PC-9 (cell line): ENCODE data around the gene CAPZB. TPM values are rescaled to one million over a fixed set of nuclear protein-coding genes. Genes with fewer than 3 reads are reported as not detected.

Experiments
- BruUV-seq: library from RNA; stranded (reverse); fragments of 400-500 nt; replicated peaks from 2 replicates; lab custom pipeline; 2021; lab: Mats Ljungman, UMichigan
- CTCF ChIA-PET: fragments of 300-600 bp; sonication (Branson Sonifier 250); formaldehyde crosslinking; loops from one replicate; lab custom pipeline; 2022; ENCODE audit warnings: antibody characterized with exemption; lab: Charles Lee
- POLR2A ChIA-PET: fragments of 300-600 bp; sonication (Branson Sonifier 250); formaldehyde crosslinking; loops from one replicate; lab custom pipeline; 2022; ENCODE audit warnings: antibody characterized with exemption; ENCODE audit not compliant: unreplicated experiment; lab: Charles Lee
- DNase-seq, 2 experiments: peaks; one replicate each; pipeline versions ENCODE4 v3.0.0 to v3.0.0-alpha.2; 2015 to 2022; ENCODE audit warnings: mixed read lengths in 1 of 2
- H2AFZ ChIP-seq: fragments of 200-600 bp; sonication (generic); 2 replicates; pipeline ENCODE4 v1.8.1; 2017; ENCODE audit warnings: antibody characterized with exemption
- H3F3A ChIP-seq: fragments of 200-600 bp; sonication (generic); 2 replicates; pipeline ENCODE4 v1.8.1; 2017; ENCODE audit warnings: antibody characterized with exemption, mild to moderate bottlenecking, low read depth; ENCODE audit not compliant: insufficient read depth
- H3K27ac ChIP-seq: fragments of 200-600 bp; sonication (generic); 2 replicates; pipeline ENCODE4 v1.6.1; 2016; ENCODE audit warnings: mixed run types
- H3K27me3 ChIP-seq: fragments of 200-600 bp; sonication (generic); 2 replicates; pipeline ENCODE4 v1.6.1; 2016; ENCODE audit warnings: low read depth, mixed run types; ENCODE audit not compliant: insufficient read depth
- H3K36me3 ChIP-seq: fragments of 200-600 bp; sonication (generic); 2 replicates; pipeline ENCODE4 v1.6.1; 2016; ENCODE audit warnings: low read depth, mixed run types
- H3K4me1 ChIP-seq: fragments of 200-600 bp; sonication (generic); replicated peaks from 2 replicates; pipeline ENCODE4 v1.6.1; 2016; ENCODE audit warnings: mixed run types; ENCODE audit not compliant: insufficient read depth
- H3K4me2 ChIP-seq: fragments of 200-600 bp; sonication (generic); 2 replicates; pipeline ENCODE4 v1.6.1; 2017; ENCODE audit warnings: mixed run types
- H3K4me3 ChIP-seq: fragments of 200-600 bp; sonication (generic); 2 replicates; pipeline ENCODE4 v1.6.1; 2016; ENCODE audit warnings: mixed run types
- H3K79me2 ChIP-seq: fragments of 200-600 bp; sonication (generic); 2 replicates; pipeline ENCODE4 v1.6.1; 2017; ENCODE audit warnings: low read depth, mixed run types
- H3K9me2 ChIP-seq: fragments of 200-600 bp; sonication (generic); 2 replicates; pipeline ENCODE4 v1.8.1; 2017; ENCODE audit warnings: mild to moderate bottlenecking; ENCODE audit not compliant: insufficient read depth
- H3K9me3 ChIP-seq: fragments of 200-600 bp; sonication (generic); 2 replicates; pipeline ENCODE4 v1.8.1; 2016; ENCODE audit warnings: low read depth; ENCODE audit not compliant: insufficient read depth
- H4K20me1 ChIP-seq: fragments of 200-600 bp; sonication (generic); 2 replicates; pipeline ENCODE4 v1.8.1; 2017; ENCODE audit not compliant: insufficient read depth
- CTCF ChIP-seq: fragments of 200-600 bp; sonication (generic); conservative IDR thresholded peaks from 2 replicates; pipeline ENCODE4 v1.6.1; 2017; ENCODE audit warnings: mixed run types, antibody characterized with exemption, mild to moderate bottlenecking, moderate library complexity
- EZH2 ChIP-seq: fragments of 200-600 bp; sonication (generic); IDR thresholded peaks from 2 replicates; pipeline ENCODE4 v1.8.0; 2017; ENCODE audit warnings: antibody characterized with exemption, low read depth
- intact Hi-C: fragments of 100-400 bp; cut with micrococcal nuclease; formaldehyde crosslinking; loops from one replicate; pipeline ENCODE4 v1.10.0; 2022; ENCODE audit not compliant: unreplicated experiment
- total RNA-seq: library from RNA; stranded (reverse); gene quantifications from 2 replicates; pipeline ENCODE4 v1.2.3, GENCODE V29; 2021

CAPZB gene
- total RNA-seq, 1 experiment from 2014 or later: 222 TPM

DNA sequence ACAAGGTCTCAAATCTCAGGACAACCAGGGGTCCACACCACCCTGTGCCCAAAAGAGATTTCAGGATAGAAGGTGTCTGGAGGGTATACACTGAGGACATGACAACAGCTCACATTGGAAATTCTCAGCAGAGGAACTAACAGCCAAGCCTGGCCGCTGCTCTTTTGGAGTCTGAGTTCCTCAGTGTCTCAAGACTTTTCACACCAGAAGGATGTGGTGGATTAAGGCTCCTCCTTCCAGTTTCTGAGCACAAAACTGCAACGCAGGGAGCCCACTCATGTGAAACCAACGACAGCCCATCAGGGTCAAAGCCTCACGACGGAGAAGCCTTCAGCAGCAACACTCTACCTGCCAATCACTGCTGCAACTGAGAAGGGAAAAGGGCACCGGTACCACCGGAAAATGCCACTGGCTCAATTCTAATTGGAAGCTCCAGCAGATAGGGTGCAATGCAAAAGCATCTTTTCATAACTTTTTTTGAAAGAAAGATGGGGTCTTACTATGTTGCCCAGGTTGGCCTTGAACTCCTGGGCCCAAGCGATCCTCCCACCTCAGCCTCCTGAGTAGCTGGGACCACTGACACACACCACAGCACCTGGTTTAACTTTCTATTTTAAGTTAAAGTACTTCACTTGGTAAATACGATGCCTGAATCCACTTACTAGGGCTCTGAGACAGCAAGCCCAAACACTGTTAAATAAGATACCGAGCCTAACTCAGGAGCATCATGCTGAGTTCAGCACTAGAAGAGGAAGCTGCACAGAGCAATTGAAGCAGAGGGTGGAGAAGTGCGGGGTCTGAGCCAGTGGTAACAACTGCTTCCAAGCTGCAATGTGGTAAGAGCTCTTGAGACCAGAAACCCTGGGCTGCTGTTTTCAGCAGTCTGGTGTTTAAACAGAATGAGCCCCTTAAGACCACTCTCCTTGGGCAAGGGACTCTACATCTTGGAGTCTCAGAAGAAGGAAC, 7.8 kb downstream of the CAPZB start:
- Histone ChIP-seq H3K79me2 (peaks cover 93% of the 10 kb centered on the region), H3K4me3 (no peak overlapping the region), H3K27ac (no peak overlapping the region), H3K9me2 (no peaks in the 10 kb centered on the region), H3K27me3 (no peaks in the 10 kb centered on the region), H3K4me1 (peaks cover 9% of the 10 kb centered on the region), H3F3A (no peaks in the 10 kb centered on the region), H3K4me2 (no peak overlapping the region), H3K9me3 (no peaks in the 10 kb centered on the region), H2AFZ (no peak overlapping the region), H4K20me1 (peaks cover 72% of the 10 kb centered on the region), H3K36me3 (no peaks in the 10 kb centered on the region; the same call in 1 of the 2 replicates)
- intact Hi-C loops: no loop called here
- DNase-seq: no peak
- POLR2A ChIA-PET: no interaction called here
- CTCF ChIA-PET: no interaction called here
- TF ChIP-seq EZH2 (no peak), CTCF (no peak)
- BruUV-seq: no TSS peak

DNA sequence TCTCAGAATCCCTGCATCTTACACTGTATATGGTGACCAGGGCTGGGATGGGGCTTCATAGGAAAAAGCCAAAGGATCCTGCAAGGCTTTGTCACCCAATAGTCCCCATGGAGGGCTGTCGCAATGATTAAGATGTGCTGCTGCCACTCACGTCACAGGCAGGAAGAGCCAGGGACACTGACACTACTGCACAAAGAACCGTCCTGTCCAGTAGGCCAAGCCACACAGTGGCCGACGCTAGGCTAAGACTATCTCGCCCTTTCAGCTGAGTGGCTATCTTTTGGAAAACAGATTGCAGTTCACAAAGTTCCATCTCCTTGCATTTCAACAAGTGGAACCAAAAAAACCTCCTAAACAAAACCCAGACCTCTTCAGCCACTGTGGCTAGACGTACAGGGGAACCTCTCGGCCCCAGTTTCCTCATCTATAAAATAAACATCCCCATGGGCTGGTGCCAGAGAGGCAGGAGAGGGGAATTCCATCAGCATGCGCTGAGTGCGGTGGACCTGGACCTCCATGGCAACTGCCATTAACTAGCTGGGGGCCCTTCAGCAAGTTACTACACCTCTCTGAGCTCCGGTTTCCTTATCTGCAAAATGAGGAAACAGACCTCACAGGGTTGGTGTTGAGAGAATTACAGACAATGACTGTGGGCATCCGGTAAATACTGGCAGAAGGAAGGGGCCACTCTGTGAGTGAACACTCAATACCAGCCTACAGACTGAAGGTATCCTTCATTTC, 8.7 kb downstream of the CAPZB start:
- POLR2A ChIA-PET: no interaction called here
- H3K79me2 ChIP-seq: peaks cover 90% of the 10 kb centered on the region
- no peaks in the 10 kb centered on the region for H3K9me2 ChIP-seq
- no peak overlapping the region for H2AFZ ChIP-seq
- no peaks in the 10 kb centered on the region for H3K36me3 ChIP-seq
- intact Hi-C loops: no loop called here
- H3K4me1 ChIP-seq: no peaks in the 10 kb centered on the region
- DNase-seq: no peak
- no TSS peak for BruUV-seq
- no peak overlapping the region for H3K27ac ChIP-seq
- H3K9me3 ChIP-seq: no peaks in the 10 kb centered on the region
- H3F3A ChIP-seq: no peaks in the 10 kb centered on the region
- TF ChIP-seq EZH2 (no peak), CTCF (no peak)
- H3K4me2 ChIP-seq: no peak overlapping the region
- CTCF ChIA-PET: no interaction called here
- H3K27me3 ChIP-seq: no peaks in the 10 kb centered on the region
- no peak overlapping the region for H3K4me3 ChIP-seq
- H4K20me1 ChIP-seq: peaks cover 68% of the 10 kb centered on the region

DNA sequence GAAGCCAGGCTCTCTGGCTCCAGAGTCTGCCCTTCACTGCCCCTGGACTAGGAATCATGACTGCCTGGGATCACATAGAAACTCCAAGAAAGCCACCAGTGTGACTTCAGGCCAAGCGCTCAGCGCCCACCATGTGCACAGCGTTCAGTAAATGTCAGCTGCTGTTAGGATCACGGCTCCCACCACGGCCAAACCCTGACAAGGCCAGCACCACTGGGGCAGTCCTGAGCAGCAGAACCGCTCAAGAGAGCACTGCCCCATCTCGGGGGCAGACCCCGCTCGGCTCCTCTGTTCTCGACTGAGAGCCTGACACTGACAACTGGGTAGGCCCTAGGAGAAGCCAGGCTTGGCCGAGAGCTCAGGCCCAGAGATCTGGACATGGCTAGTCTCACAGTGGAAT, 10.0 kb downstream of the CAPZB start:
- POLR2A ChIA-PET: no interaction called here
- peaks cover 56% of the 10 kb centered on the region for H4K20me1 ChIP-seq

More for the DNA sequence above, 10.0 kb downstream of the CAPZB start:
- Histone ChIP-seq H2AFZ (no peak overlapping the region), H3K9me3 (no peaks in the 10 kb centered on the region), H3K79me2 (peaks cover 87% of the 10 kb centered on the region), H3K36me3 (no peaks in the 10 kb centered on the region), H3K27ac (no peak overlapping the region), H3K4me3 (no peak overlapping the region), H3F3A (peaks cover 5% of the 10 kb centered on the region; the same call in 1 of the 2 replicates), H3K27me3 (no peaks in the 10 kb centered on the region), H3K9me2 (no peaks in the 10 kb centered on the region), H3K4me2 (no peak overlapping the region), H3K4me1 (no peaks in the 10 kb centered on the region)
- TF ChIP-seq EZH2 (no peak), CTCF (no peak)
- CTCF ChIA-PET: no interaction called here
- no TSS peak for BruUV-seq
- intact Hi-C loops: no loop called here
- no peak for DNase-seq
